CD4-positive, alpha-beta T cell treated with Interleukin-15 for 1 hour (primary cell): ENCODE data around the gene KLHDC4.
"Not testable (repeated sequence)": the region's sequence is repeated elsewhere in the genome, so short reads cannot be mapped to it uniquely, and the experiment has no call there.

Experiments used
- DNase-seq: peaks from one replicate; pipeline ENCODE4 v3.0.0-alpha.2; 2020

Gene KLHDC4

GRCh38 chr16:87787451-87788091, 21.8 kb upstream of the KLHDC4 start:
- DNase-seq, result not testable (repeated sequence)

GRCh38 chr16:87784812-87785211, 19.0 kb upstream of the KLHDC4 start:
- no peak for DNase-seq

- DNase-seq, result no peak
Measured at GRCh38 chr16:87782033-87782432, 16.2 kb upstream of the KLHDC4 start.

- peak; percentile 66 for DNase-seq
Measured at GRCh38 chr16:87780385-87780989, 14.7 kb upstream of the KLHDC4 start.

GRCh38 chr16:87778830-87779579, 13.2 kb upstream of the KLHDC4 start:
- DNase-seq, result peak; percentile 93

GRCh38 chr16:87778476-87778829, 12.7 kb upstream of the KLHDC4 start:
- DNase-seq, result no peak

GRCh38 chr16:87773836-87774235, 8.1 kb upstream of the KLHDC4 start:
- DNase-seq, result not testable (repeated sequence)

- DNase-seq, result not testable (repeated sequence)
Measured at GRCh38 chr16:87767456-87767855, 1.7 kb upstream of the KLHDC4 start.

GRCh38 chr16:87766485-87766797, 655 bp upstream of the KLHDC4 start:
- DNase-seq, result no peak

- peak; percentile 81 for DNase-seq
Measured at GRCh38 chr16:87765473-87765775, 362 bp downstream of the KLHDC4 start.

- peak; percentile 68 for DNase-seq
Measured at GRCh38 chr16:87764600-87765472, 950 bp downstream of the KLHDC4 start.

- no peak for DNase-seq
Measured at GRCh38 chr16:87762620-87763019, 3.2 kb downstream of the KLHDC4 start.

- peak; percentile 68 for DNase-seq
Measured at GRCh38 chr16:87762071-87762571, 3.7 kb downstream of the KLHDC4 start.

- no peak for DNase-seq
Measured at GRCh38 chr16:87761060-87761459, 4.7 kb downstream of the KLHDC4 start.

GRCh38 chr16:87757841-87758426, 7.9 kb downstream of the KLHDC4 start:
- DNase-seq, result no peak

GRCh38 chr16:87754535-87754934, 11.3 kb downstream of the KLHDC4 start:
- DNase-seq, result no peak

GRCh38 chr16:87747626-87748414, 18.0 kb downstream of the KLHDC4 start:
- no peak for DNase-seq

GRCh38 chr16:87746178-87746577, 19.6 kb downstream of the KLHDC4 start:
- no peak for DNase-seq

- DNase-seq, result no peak
Measured at GRCh38 chr16:87744750-87745514, 20.9 kb downstream of the KLHDC4 start.

GRCh38 chr16:87742781-87743490, 22.9 kb downstream of the KLHDC4 start:
- no peak for DNase-seq
